Brain microvascular endothelial cell (primary cell): Measurements from ENCODE around the gene LRRC70.

Experiments used
- DNase-seq: peaks from one replicate; pipeline ENCODE4 v3.0.0-alpha.2; 2020
- H3K27ac ChIP-seq: fragments of 250-450 bp; sonication (Bioruptor Pico); 2 replicates; pipeline ENCODE4 v1.5.1; 2020; ENCODE audit warnings: mild to moderate bottlenecking, moderate library complexity
- H3K27me3 ChIP-seq: fragments of 250-450 bp; sonication (Bioruptor Pico); replicated peaks from 2 replicates; pipeline ENCODE4 v1.5.1; 2020; ENCODE audit warnings: mild to moderate bottlenecking
- H3K36me3 ChIP-seq: fragments of 250-450 bp; sonication (Bioruptor Pico); replicated peaks from 2 replicates; pipeline ENCODE4 v1.5.1; 2020; ENCODE audit warnings: mild to moderate bottlenecking
- H3K4me3 ChIP-seq: 2 replicates; pipeline ENCODE4 v1.5.1; 2011; ENCODE audit warnings: low read depth, mild to moderate bottlenecking, control low read depth, low read length, moderate library complexity
- in situ Hi-C: cut with HindIII; loops from 2 replicates; pipeline ENCODE4 v1.10.0; 2017; ENCODE audit warnings: low sequenced_read_pairs, low pct_ligation_motif_present
- TF ChIP-seq, protein P1 (sequence below): IDR thresholded peaks from 2 replicates; pipeline ENCODE4 v1.5.1; 2011; ENCODE audit warnings: low read depth, mild to moderate bottlenecking, moderate library complexity, low read length, control low read depth, inconsistent platforms; ENCODE audit errors: missing control alignments

The LRRC70 gene

DNA sequence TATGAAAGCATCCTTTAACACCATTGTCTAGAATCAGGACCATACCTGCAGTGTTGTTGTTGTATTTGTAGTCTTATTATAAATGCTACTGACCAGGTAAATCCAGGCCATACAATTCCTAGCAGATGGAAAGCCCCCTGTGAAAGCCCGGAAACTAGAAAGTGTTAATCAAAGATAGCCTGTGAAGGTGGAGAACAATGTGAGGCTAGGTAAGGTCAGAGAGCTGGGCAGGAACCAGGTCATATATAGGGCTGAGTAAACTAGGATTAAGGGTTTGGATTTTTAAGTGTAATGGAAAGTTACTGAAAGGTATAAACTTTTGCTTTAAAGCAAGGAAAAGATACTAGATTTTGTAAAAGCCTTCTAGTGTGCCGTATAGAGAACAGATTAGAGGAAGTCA lies 6.7 kb downstream of the LRRC70 start:
- TF ChIP-seq, protein P1, sequence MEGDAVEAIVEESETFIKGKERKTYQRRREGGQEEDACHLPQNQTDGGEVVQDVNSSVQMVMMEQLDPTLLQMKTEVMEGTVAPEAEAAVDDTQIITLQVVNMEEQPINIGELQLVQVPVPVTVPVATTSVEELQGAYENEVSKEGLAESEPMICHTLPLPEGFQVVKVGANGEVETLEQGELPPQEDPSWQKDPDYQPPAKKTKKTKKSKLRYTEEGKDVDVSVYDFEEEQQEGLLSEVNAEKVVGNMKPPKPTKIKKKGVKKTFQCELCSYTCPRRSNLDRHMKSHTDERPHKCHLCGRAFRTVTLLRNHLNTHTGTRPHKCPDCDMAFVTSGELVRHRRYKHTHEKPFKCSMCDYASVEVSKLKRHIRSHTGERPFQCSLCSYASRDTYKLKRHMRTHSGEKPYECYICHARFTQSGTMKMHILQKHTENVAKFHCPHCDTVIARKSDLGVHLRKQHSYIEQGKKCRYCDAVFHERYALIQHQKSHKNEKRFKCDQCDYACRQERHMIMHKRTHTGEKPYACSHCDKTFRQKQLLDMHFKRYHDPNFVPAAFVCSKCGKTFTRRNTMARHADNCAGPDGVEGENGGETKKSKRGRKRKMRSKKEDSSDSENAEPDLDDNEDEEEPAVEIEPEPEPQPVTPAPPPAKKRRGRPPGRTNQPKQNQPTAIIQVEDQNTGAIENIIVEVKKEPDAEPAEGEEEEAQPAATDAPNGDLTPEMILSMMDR = no peak
- no peak for DNase-seq
- Histone ChIP-seq H3K27me3 (no peaks in the 10 kb centered on the region), H3K36me3 (no peaks in the 10 kb centered on the region), H3K27ac (no peak overlapping the region), H3K4me3 (no peak overlapping the region)
- in situ Hi-C loops = no loop called here

DNA sequence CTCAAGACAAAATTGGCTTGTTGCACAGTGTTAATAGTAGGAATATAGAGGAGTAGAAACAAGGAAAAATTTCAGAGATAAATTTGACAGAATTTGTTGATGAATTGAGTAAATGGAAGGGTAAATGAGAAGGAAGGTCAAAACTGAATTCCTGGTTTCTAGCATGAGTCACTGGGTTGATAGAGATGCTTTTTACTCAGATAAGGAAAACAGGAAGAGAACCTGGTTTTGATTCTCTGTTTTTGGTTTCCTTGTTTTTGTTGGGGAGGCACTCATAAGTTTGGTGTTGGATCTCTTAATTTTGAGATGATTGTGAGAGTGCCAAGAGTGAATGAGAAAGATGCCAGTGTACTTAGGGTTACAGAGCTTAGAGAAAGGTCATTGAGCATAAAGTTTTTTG lies 7.1 kb downstream of the LRRC70 start:
- TF ChIP-seq, protein P1 = no peak
- Histone ChIP-seq H3K36me3 (no peaks in the 10 kb centered on the region), H3K27ac (no peak overlapping the region), H3K4me3 (no peak overlapping the region), H3K27me3 (no peaks in the 10 kb centered on the region)
- DNase-seq = no peak
- in situ Hi-C loops = no loop called here

DNA sequence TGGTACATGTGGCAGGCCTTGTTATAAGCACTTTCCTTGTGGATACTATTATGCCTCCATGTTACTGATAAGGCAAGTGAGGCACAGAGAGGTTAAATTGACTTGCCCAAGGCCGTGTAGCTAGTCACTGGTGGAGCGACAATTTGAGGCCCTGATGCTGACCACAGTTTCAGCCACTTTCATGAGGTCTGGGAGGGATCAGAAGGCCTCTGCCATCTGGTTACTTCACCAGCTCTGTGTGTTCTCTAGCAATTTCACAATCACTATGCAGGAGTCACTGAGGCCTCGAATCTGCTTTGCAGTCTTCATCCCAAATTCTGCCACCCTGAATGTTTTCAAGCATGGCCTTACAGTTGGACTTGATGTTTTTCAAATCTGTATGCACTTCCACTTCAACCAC lies 9.1 kb downstream of the LRRC70 start:
- Histone ChIP-seq H3K27ac (no peak overlapping the region), H3K27me3 (no peaks in the 10 kb centered on the region), H3K36me3 (no peaks in the 10 kb centered on the region), H3K4me3 (no peak overlapping the region)
- in situ Hi-C loops = no loop called here
- DNase-seq = no peak
- TF ChIP-seq, protein P1 = no peak

DNA sequence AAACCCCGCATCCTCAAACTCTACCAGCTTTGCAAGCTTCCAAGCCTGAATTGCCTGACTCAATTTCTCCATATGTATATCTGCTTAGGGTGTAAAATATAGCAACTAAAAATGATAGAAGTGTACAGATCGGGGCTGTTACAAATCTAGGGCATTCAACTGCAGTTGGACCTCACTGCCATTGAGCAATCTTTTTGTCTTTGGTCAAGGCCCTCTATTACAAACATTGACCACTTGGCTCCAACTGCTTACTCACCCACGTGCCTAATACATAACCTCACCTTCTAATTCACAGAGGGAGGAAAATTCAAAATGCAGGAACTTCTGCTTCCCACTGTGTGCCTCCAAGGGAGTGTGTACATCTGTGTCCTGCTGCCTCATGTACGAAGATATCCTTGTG lies 10.0 kb downstream of the LRRC70 start:
- H3K27ac ChIP-seq = no peak overlapping the region
- in situ Hi-C loops = no loop called here
- DNase-seq = no peak
- H3K36me3 ChIP-seq = no peaks in the 10 kb centered on the region
- H3K4me3 ChIP-seq = no peak overlapping the region
- TF ChIP-seq, protein P1 = no peak
- no peaks in the 10 kb centered on the region for H3K27me3 ChIP-seq

DNA sequence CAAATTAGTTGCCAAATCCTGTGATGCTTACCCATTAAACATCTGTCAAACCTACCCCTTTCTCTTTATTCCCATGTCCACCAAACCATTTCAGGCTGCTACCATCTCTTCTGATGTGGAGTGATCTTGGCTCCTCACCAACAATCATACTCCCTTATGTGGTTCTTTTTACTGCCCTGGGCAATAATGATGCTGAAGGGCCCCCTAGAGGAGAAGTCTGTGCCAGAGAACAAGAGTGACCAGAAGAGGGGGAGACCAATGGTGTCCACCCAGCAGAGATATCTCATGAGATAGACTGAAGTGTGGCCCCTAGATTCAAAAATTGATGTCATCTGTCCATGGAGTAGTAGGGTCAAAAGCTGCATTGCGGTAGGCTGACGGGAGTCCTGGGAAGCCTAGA lies 10.9 kb downstream of the LRRC70 start:
- TF ChIP-seq, protein P1 = peak; percentile 1
- Histone ChIP-seq H3K27ac (no peak overlapping the region), H3K36me3 (no peaks in the 10 kb centered on the region), H3K4me3 (no peak overlapping the region), H3K27me3 (no peaks in the 10 kb centered on the region)
- in situ Hi-C loops = no loop called here
- DNase-seq = no peak

DNA sequence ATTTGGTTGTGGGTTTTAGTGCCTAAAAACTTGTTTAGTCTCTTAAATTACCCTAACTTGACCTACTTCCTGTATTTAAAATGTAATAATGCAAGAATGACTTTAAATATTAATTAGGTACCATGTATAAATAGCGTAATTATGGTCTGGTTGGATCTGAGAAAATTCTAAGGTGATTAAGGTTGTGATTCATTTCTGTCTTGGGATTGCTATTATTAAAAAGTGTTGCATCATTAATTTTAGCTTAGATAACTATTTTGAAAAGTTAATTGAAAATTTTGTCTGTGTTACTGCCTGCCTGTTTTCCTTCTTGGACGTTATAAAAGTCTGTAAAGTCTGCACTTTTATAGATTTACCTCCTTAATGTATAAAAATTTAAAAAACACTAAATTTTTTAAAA lies 11.8 kb downstream of the LRRC70 start:
- no peak overlapping the region for H3K27ac ChIP-seq
- in situ Hi-C loops = no loop called here

More for the DNA sequence above, 11.8 kb downstream of the LRRC70 start:
- no peaks in the 10 kb centered on the region for H3K27me3 ChIP-seq
- no peak for DNase-seq
- no peak overlapping the region for H3K4me3 ChIP-seq
- TF ChIP-seq, protein P1 = no peak
- H3K36me3 ChIP-seq = no peaks in the 10 kb centered on the region
